ENCODE measurements around the gene HENMT1. TPM values are rescaled to one million over a fixed set of nuclear protein-coding genes. Genes with fewer than 3 reads are reported as not detected.
A peak's percentile ranks its signal among the peaks of the same experiment; 100 is the strongest.

HENMT1 gene
- total RNA-seq, 1 donor from 2014 or later, result 6.9 TPM

- Mint-ChIP-seq H3K4me1 (ENCODE audit: unreplicated experiment) (no peaks in the 10 kb centered on the region), H3K9me3 (no peaks in the 10 kb centered on the region), H3K27ac (no peak overlapping the region), H3K27me3 (no peaks in the 10 kb centered on the region), H3K4me3 (no peak overlapping the region), H3K36me3 (no peaks in the 10 kb centered on the region)
- DNase-seq (ENCODE audit: extremely low spot score, unreplicated experiment), result no peak
- TF ChIP-seq, protein P1, sequence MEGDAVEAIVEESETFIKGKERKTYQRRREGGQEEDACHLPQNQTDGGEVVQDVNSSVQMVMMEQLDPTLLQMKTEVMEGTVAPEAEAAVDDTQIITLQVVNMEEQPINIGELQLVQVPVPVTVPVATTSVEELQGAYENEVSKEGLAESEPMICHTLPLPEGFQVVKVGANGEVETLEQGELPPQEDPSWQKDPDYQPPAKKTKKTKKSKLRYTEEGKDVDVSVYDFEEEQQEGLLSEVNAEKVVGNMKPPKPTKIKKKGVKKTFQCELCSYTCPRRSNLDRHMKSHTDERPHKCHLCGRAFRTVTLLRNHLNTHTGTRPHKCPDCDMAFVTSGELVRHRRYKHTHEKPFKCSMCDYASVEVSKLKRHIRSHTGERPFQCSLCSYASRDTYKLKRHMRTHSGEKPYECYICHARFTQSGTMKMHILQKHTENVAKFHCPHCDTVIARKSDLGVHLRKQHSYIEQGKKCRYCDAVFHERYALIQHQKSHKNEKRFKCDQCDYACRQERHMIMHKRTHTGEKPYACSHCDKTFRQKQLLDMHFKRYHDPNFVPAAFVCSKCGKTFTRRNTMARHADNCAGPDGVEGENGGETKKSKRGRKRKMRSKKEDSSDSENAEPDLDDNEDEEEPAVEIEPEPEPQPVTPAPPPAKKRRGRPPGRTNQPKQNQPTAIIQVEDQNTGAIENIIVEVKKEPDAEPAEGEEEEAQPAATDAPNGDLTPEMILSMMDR (conservative IDR thresholded peaks at IDR 0.05), result no peak
Observed at GRCh38 chr1:108657356-108658080, 3.4 kb downstream of the HENMT1 start.

GRCh38 chr1:108653431-108654105 is 7.3 kb downstream of the HENMT1 start:
- DNase-seq (ENCODE audit: extremely low spot score, unreplicated experiment), result no peak
- no peaks in the 10 kb centered on the region for H3K27me3 Mint-ChIP-seq
- H3K4me1 Mint-ChIP-seq (ENCODE audit: unreplicated experiment), result no peaks in the 10 kb centered on the region
- H3K36me3 Mint-ChIP-seq, result no peaks in the 10 kb centered on the region
- no peak overlapping the region for H3K27ac Mint-ChIP-seq
- H3K4me3 Mint-ChIP-seq, result no peak overlapping the region
- TF ChIP-seq, protein P1 (conservative IDR thresholded peaks at IDR 0.05), result no peak
- no peaks in the 10 kb centered on the region for H3K9me3 Mint-ChIP-seq

DNA sequence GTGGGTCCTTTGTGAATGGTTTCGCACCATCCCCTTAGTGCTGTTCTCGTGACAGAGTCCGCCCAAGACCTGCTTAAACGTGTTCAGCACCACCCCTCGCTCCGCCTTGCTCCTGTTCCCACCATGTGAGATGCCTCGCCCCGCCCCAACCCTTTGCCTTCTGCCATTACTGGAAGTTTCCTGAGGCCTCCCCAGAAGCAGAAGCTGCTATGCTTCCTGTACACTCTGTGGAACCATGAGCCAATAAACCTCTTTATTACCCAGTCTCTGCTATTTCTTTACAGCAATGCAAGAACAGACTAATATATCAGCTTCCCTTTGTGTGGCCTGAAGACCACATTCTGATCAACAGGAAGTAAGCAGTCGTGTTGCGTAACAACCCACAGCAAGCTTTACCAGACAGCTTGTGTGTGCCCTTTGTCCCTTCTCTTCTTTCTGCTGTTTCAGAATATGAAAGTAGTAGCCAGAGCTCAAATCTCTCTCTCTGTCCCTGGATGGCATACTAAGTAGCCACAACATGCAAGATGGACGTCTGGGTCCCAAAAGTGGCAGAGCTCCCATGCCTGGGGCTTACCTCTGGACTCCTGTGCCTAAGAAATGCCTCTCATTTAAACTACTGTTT is 14.1 kb downstream of the HENMT1 start:
- peak overlapping the region; percentile 71 for H3K27ac Mint-ChIP-seq
- no peaks in the 10 kb centered on the region for H3K27me3 Mint-ChIP-seq
- TF ChIP-seq, protein P1 (conservative IDR thresholded peaks at IDR 0.05), result no peak
- H3K36me3 Mint-ChIP-seq, result no peaks in the 10 kb centered on the region
- H3K4me1 Mint-ChIP-seq (ENCODE audit: unreplicated experiment), result peaks cover 9% of the 10 kb centered on the region
- no peaks in the 10 kb centered on the region for H3K9me3 Mint-ChIP-seq
- no peak overlapping the region for H3K4me3 Mint-ChIP-seq
- no peak for DNase-seq (ENCODE audit: extremely low spot score, unreplicated experiment)

- H3K27me3 Mint-ChIP-seq, result no peaks in the 10 kb centered on the region
- no peaks in the 10 kb centered on the region for H3K36me3 Mint-ChIP-seq
- TF ChIP-seq, protein P1 (conservative IDR thresholded peaks at IDR 0.05), result no peak
- peak overlapping the region; percentile 71 for H3K27ac Mint-ChIP-seq
- no peak overlapping the region for H3K4me3 Mint-ChIP-seq
- no peaks in the 10 kb centered on the region for H3K9me3 Mint-ChIP-seq
- DNase-seq (ENCODE audit: extremely low spot score, unreplicated experiment), result no peak
- peaks cover 9% of the 10 kb centered on the region for H3K4me1 Mint-ChIP-seq (ENCODE audit: unreplicated experiment)
Observed at GRCh38 chr1:108646265-108646647, 14.6 kb downstream of the HENMT1 start.

- H3K27ac Mint-ChIP-seq, result no peak overlapping the region
- no peaks in the 10 kb centered on the region for H3K27me3 Mint-ChIP-seq
- DNase-seq (ENCODE audit: extremely low spot score, unreplicated experiment), result no peak
- H3K36me3 Mint-ChIP-seq, result no peaks in the 10 kb centered on the region
- no peaks in the 10 kb centered on the region for H3K9me3 Mint-ChIP-seq
- H3K4me3 Mint-ChIP-seq, result no peak overlapping the region
- TF ChIP-seq, protein P1 (conservative IDR thresholded peaks at IDR 0.05), result no peak
- peaks cover 9% of the 10 kb centered on the region for H3K4me1 Mint-ChIP-seq (ENCODE audit: unreplicated experiment)
Observed at GRCh38 chr1:108645564-108646184, 15.2 kb downstream of the HENMT1 start.

All from type B pancreatic cell (in vitro differentiated cells).